CD8-positive, alpha-beta memory T cell (primary cell): ENCODE measurements around the gene UQCRH. TPM values are rescaled to one million over a fixed set of nuclear protein-coding genes. Genes with fewer than 3 reads are reported as not detected.
"Not testable (repeated sequence)": the region's sequence is repeated elsewhere in the genome, so short reads cannot be mapped to it uniquely, and the experiment has no call there.

Experiments used
- CTCF ChIA-PET: fragments of 350-600 bp; sonication (Branson Sonifier 250); formaldehyde crosslinking; loops from one replicate; lab custom pipeline; 2021; ENCODE audit warnings: antibody characterized with exemption; lab: Charles Lee
- POLR2A ChIA-PET: fragments of 350-600 bp; sonication (Branson Sonifier 250); formaldehyde crosslinking; loops from one replicate; lab custom pipeline; 2021; ENCODE audit warnings: antibody characterized with exemption; lab: Charles Lee
- DNase-seq, 5 donors: peaks; one replicate each; pipeline versions ENCODE4 v3.0.0 to v3.0.0-alpha.2; 2020 to 2022; ENCODE audit warnings: mixed read lengths in 1 of 5
- H3K27ac ChIP-seq: one replicate; pipeline ENCODE4 v1.7.0; 2013; ENCODE audit warnings: low read depth, mild to moderate bottlenecking, low read length, moderate library complexity
- H3K27me3 ChIP-seq: 2 replicates; pipeline ENCODE4 v1.7.0; 2013; ENCODE audit warnings: low read length, mild to moderate bottlenecking; ENCODE audit not compliant: insufficient read depth, poor library complexity, severe bottlenecking
- H3K36me3 ChIP-seq: 2 replicates; pipeline ENCODE4 v1.7.0; 2013; ENCODE audit warnings: mild to moderate bottlenecking, low read length, moderate library complexity; ENCODE audit not compliant: insufficient read depth
- H3K4me1 ChIP-seq: 2 replicates; pipeline ENCODE4 v1.7.0; 2013; ENCODE audit warnings: mild to moderate bottlenecking, low read length, moderate library complexity; ENCODE audit not compliant: insufficient read depth
- H3K4me3 ChIP-seq: 2 replicates; pipeline ENCODE4 v1.7.0; 2013; ENCODE audit warnings: mild to moderate bottlenecking, low read length
- H3K9me3 ChIP-seq: 2 replicates; pipeline ENCODE4 v1.7.0; 2013; ENCODE audit warnings: mild to moderate bottlenecking, low read length
- H3K27ac Mint-ChIP-seq, 8 donors: one replicate each; pipeline ENCODE4 v1.8.0; 2020 to 2021; ENCODE audit warnings: mixed read lengths in 8 of 8, mild to moderate bottlenecking in 6 of 8, inconsistent platforms in 3 of 8, moderate library complexity in 3 of 8
- H3K27me3 Mint-ChIP-seq, 2 donors: one replicate each; pipeline ENCODE4 v1.8.0; 2020 to 2021; ENCODE audit warnings: mixed read lengths in 2 of 2, mild to moderate bottlenecking in 1 of 2, moderate library complexity in 1 of 2
- H3K36me3 Mint-ChIP-seq, 3 donors: one replicate each; pipeline ENCODE4 v1.8.0; 2020 to 2021; ENCODE audit warnings: mixed read lengths in 3 of 3, inconsistent platforms in 1 of 3, mild to moderate bottlenecking in 1 of 3
- H3K4me1 Mint-ChIP-seq, 3 donors: one replicate each; pipeline ENCODE4 v1.8.0; 2020 to 2021; ENCODE audit warnings: mixed read lengths in 3 of 3, inconsistent platforms in 1 of 3, mild to moderate bottlenecking in 1 of 3
- H3K4me3 Mint-ChIP-seq, 7 donors: one replicate each; pipeline ENCODE4 v1.8.0; 2020 to 2021; ENCODE audit warnings: mixed read lengths in 7 of 7, mild to moderate bottlenecking in 6 of 7, moderate library complexity in 4 of 7, inconsistent platforms in 2 of 7
- H3K9me3 Mint-ChIP-seq, 5 donors: one replicate each; pipeline ENCODE4 v1.8.0; 2020 to 2022; ENCODE audit warnings: mixed read lengths in 5 of 5, mild to moderate bottlenecking in 3 of 5, moderate library complexity in 2 of 5, inconsistent platforms in 1 of 5
- polyA plus RNA-seq: library from polyadenylated mRNA; unstranded; fragments of 300-500 nt; fragmentation: Illumina TruSeq; gene quantifications from one replicate; pipeline ENCODE4 v1.2.3, GENCODE V29; 2021
- total RNA-seq, 2 experiments: library from RNA; stranded (reverse); gene quantifications; one replicate each; pipeline ENCODE4 v1.2.3, GENCODE V29; 2021

Gene UQCRH
- total and polyA plus RNA-seq, 3 experiments from 2014 or later, result 278 to 394 (median 371) TPM

DNA sequence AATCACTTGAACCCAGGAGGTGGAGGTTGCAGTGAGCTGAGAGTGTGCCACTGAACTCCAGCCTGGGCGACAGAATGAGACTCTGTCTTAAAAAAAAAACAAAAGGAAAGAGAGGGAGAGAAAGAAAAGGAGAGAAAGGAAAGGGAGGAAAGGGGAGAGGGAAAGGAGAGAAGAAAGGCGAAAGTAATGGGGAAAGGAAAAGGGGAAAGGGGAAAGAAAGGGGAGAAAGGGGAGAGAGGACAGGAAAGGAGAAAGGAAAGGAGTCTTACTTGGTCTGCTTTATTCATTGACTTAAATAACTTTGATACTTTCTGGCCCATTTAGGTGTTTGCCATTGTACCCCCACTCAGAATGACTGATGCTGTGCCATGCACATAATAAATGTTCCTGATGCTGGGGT, 48.9 kb downstream of the UQCRH start:
- Mint-ChIP-seq H3K4me3 (no peak overlapping the region), H3K27me3 (no peaks in the 10 kb centered on the region), H3K4me1 (peaks cover 5 to 7% (median 6%) of the 10 kb centered on the region in 3 donors), H3K27ac (peak overlapping the region in 1 of 8 donors; percentile 34), H3K9me3 (no peaks in the 10 kb centered on the region), H3K36me3 (peaks cover 3 to 67% (median 15%) of the 10 kb centered on the region in 3 donors)
- H3K36me3 ChIP-seq, result peaks cover 27% of the 10 kb centered on the region
- H3K9me3 ChIP-seq, result no peaks in the 10 kb centered on the region
- H3K27me3 ChIP-seq, result no peaks in the 10 kb centered on the region
- no peak overlapping the region for H3K4me3 ChIP-seq
- ChIA-PET CTCF (no interaction called here), POLR2A (no interaction called here)
- no peak overlapping the region for H3K27ac ChIP-seq
- H3K4me1 ChIP-seq, result no peaks in the 10 kb centered on the region
- DNase-seq, result no peak

DNA sequence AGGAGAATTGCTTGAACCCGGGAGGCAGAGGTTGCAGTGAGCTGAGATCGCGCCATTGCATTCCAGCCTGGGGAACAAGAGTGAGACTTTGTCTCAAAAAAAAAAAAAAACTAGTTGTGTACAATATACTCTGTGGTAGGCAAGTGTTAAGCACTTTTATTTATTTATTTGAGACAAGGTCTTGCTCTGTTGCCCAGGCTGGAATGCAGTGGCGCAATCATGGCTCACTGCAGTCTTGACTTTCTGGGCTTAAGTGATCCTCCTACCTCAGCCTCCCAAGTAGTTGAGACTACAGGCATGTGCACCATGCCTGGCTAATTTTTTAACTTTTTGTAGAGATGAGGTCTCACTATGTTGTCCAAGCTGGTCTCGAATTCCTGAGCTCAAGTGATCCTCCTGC, 52.4 kb downstream of the UQCRH start:
- not testable (repeated sequence) for H3K4me1 Mint-ChIP-seq, DNase-seq, H3K9me3 ChIP-seq, H3K27me3 Mint-ChIP-seq, H3K4me1 ChIP-seq, H3K4me3 ChIP-seq, H3K4me3 Mint-ChIP-seq, H3K27ac ChIP-seq, H3K27me3 ChIP-seq, H3K9me3 Mint-ChIP-seq
- Mint-ChIP-seq H3K36me3 (peaks cover 5 to 64% (median 14%) of the 10 kb centered on the region in 3 donors), H3K27ac (peak overlapping the region in 1 of 8 donors; percentile 41)
- ChIA-PET CTCF (interaction anchor here (0.7 kb wide), 1 partner anchor 8 kb away, joined by 3 read pairs; no protein-coding TSS in a partner anchor), POLR2A (interaction anchor here (0.6 kb wide), 1 partner anchor 65 kb away, joined by 5 read pairs; no protein-coding TSS in a partner anchor)
- H3K36me3 ChIP-seq, result peaks cover 17% of the 10 kb centered on the region

DNA sequence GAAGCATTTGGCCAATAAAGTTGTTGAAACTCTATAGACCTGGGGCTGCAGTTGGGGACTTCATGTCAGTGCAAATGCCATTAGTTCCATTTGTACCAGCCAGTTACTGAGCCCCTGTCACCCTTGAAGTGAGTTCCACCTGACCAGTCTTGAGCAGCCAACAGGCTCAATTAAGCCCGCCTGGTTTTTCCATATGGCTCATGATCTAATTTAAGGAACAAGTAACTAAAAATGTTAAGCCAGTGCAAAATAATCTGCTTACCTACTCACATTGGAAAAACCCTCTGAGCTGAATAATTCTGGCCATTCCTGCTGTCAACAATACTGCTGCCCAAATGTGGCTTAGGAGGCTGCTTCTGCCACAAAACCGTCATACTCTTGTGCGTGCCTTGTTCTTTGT, 58.7 kb downstream of the UQCRH start:
- Mint-ChIP-seq H3K9me3 (no peaks in the 10 kb centered on the region), H3K36me3 (peaks cover 9 to 72% (median 24%) of the 10 kb centered on the region in 3 donors), H3K4me1 (no peaks in the 10 kb centered on the region), H3K4me3 (no peak overlapping the region), H3K27ac (no peak overlapping the region), H3K27me3 (no peaks in the 10 kb centered on the region)
- H3K4me3 ChIP-seq, result no peak overlapping the region
- DNase-seq, result no peak
- H3K9me3 ChIP-seq, result no peaks in the 10 kb centered on the region
- CTCF ChIA-PET, result no interaction called here
- H3K27me3 ChIP-seq, result no peaks in the 10 kb centered on the region
- POLR2A ChIA-PET, result interaction anchor here (0.8 kb wide), 1 partner anchor 115 kb away, joined by 3 read pairs; no protein-coding TSS in a partner anchor
- H3K4me1 ChIP-seq, result no peaks in the 10 kb centered on the region
- H3K36me3 ChIP-seq, result peaks cover 16% of the 10 kb centered on the region
- no peak overlapping the region for H3K27ac ChIP-seq

DNA sequence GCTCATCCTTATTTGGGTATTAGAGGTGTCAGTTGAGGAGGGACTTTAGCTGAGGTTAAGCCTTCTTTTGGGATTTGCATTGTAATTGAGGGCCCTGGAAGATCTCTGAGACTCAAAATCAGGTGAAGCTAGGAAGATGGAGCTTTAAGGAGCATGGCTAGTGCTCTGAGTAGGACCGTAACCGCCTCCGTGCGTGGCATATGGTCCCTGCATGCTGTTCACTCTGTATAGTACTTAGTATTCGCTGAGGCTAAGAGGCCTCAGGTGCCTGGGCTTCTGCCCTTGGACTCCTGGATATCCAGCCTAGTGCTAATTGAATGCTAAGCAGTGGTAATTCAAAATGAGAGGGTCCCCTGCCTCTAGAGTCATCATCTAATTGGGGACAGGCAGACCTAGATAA, 59.6 kb downstream of the UQCRH start:
- ChIA-PET POLR2A (no interaction called here), CTCF (no interaction called here)
- Mint-ChIP-seq H3K27ac (peak overlapping the region in 1 of 8 donors; percentile 81), H3K4me3 (no peak overlapping the region), H3K36me3 (peaks cover 9 to 74% (median 23%) of the 10 kb centered on the region in 3 donors), H3K4me1 (no peaks in the 10 kb centered on the region), H3K9me3 (no peaks in the 10 kb centered on the region), H3K27me3 (no peaks in the 10 kb centered on the region)
- H3K9me3 ChIP-seq, result no peaks in the 10 kb centered on the region
- DNase-seq, result no peak
- no peaks in the 10 kb centered on the region for H3K4me1 ChIP-seq
- peaks cover 16% of the 10 kb centered on the region for H3K36me3 ChIP-seq
- no peaks in the 10 kb centered on the region for H3K27me3 ChIP-seq
- H3K27ac ChIP-seq, result no peak overlapping the region
- no peak overlapping the region for H3K4me3 ChIP-seq

DNA sequence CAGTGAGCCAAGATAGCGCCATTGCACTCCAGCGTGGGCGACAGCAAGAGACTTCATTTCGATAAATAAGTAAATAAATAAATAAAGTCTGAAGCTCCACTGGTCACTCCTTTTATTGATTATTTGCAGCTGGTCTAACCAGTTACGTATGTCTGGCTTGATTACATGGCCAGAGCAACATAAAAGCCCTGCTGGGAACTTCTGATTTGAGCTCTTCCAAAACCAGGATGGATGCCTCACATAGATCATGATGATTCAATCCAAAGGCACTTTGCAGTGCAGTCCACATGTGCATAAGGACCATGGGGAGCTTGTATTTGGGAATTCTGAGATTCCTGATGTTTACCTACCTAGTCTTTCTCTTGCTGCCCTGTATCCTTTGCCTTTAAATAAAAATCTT, 61.1 kb downstream of the UQCRH start:
- H3K4me1 ChIP-seq, result no peaks in the 10 kb centered on the region
- H3K4me1 Mint-ChIP-seq, result no peaks in the 10 kb centered on the region
- H3K4me3 ChIP-seq, result no peak overlapping the region
- no peaks in the 10 kb centered on the region for H3K9me3 ChIP-seq
- ChIA-PET CTCF (interaction anchor here (3.3 kb wide), 1 partner anchor 17 kb away, joined by 9 read pairs; no protein-coding TSS in a partner anchor), POLR2A (no interaction called here)
- peaks cover 16% of the 10 kb centered on the region for H3K36me3 ChIP-seq
- H3K36me3 Mint-ChIP-seq, result peaks cover 9 to 76% (median 32%) of the 10 kb centered on the region in 3 donors
- H3K27me3 Mint-ChIP-seq, result no peaks in the 10 kb centered on the region
- no peak overlapping the region for H3K4me3 Mint-ChIP-seq
- H3K27me3 ChIP-seq, result no peaks in the 10 kb centered on the region
- no peak for DNase-seq
- H3K27ac Mint-ChIP-seq, result no peak overlapping the region
- H3K27ac ChIP-seq, result no peak overlapping the region
- no peaks in the 10 kb centered on the region for H3K9me3 Mint-ChIP-seq

DNA sequence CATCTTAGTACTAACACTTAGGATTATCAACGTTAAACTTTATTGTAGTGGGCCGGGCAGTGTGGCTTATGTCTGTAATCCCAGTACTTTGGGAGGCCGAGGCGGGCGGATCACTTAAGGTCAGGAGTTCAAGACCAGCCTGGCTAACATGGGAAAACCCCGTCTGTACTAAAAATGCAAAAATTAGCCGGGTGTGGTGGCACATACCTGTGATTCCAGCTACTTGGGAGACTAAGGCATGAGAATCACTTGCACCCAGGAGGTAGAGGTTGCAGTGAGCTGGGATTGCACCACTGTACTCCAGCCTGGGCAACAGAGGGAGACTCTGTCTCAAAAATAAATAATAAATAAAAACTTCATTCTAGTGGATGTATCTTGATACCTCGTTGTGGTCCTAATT, 62.3 kb downstream of the UQCRH start:
- H3K27me3 ChIP-seq, H3K4me1 Mint-ChIP-seq, H3K27ac Mint-ChIP-seq, H3K4me1 ChIP-seq, H3K9me3 ChIP-seq, POLR2A ChIA-PET, H3K9me3 Mint-ChIP-seq, H3K4me3 ChIP-seq, H3K27ac ChIP-seq, H3K4me3 Mint-ChIP-seq, DNase-seq, H3K27me3 Mint-ChIP-seq: not testable (repeated sequence)
- H3K36me3 ChIP-seq, result peaks cover 16% of the 10 kb centered on the region
- H3K36me3 Mint-ChIP-seq, result peaks cover 4 to 77% (median 32%) of the 10 kb centered on the region in 3 donors
- CTCF ChIA-PET, result interaction anchor here (3.3 kb wide), 1 partner anchor 19 kb away, joined by 9 read pairs; no protein-coding TSS in a partner anchor

Other genes starting within 250 kb of the UQCRH start
- gene PIK3R3, start 171.1 kb upstream of the UQCRH start, total RNA-seq, result 1 to 10 TPM; 4.3 to 4.7 TPM
- 3.3 TPM for gene PIK3R3, start 171.1 kb upstream of the UQCRH start, polyA plus RNA-seq
- gene TSPAN1, start 128.6 kb upstream of the UQCRH start, total RNA-seq, result not detected
- not detected for gene TSPAN1, start 128.6 kb upstream of the UQCRH start, polyA plus RNA-seq
- not detected for gene P3R3URF, start 127.2 kb upstream of the UQCRH start, total RNA-seq
- gene P3R3URF, start 127.2 kb upstream of the UQCRH start, polyA plus RNA-seq, result not detected
- 10 to 100 TPM; 56.4 to 61.4 TPM for gene POMGNT1, start 105.3 kb upstream of the UQCRH start, total RNA-seq
- 34.2 TPM for gene POMGNT1, start 105.3 kb upstream of the UQCRH start, polyA plus RNA-seq
- gene LURAP1, start 100.4 kb upstream of the UQCRH start, total RNA-seq, result not detected
- 0.13 TPM for gene LURAP1, start 100.4 kb upstream of the UQCRH start, polyA plus RNA-seq
- 10 to 100 TPM; 50.7 to 53.7 TPM for gene RAD54L, start 55.9 kb upstream of the UQCRH start, total RNA-seq
- gene RAD54L, start 55.9 kb upstream of the UQCRH start, polyA plus RNA-seq, result 0.39 TPM
- 10 to 100 TPM; 40.3 to 41.3 TPM for gene LRRC41, start 82 bp upstream of the UQCRH start, total RNA-seq
- 49.9 TPM for gene LRRC41, start 82 bp upstream of the UQCRH start, polyA plus RNA-seq
- 10 to 100 TPM; 29.5 to 32.4 TPM for gene NSUN4, start 37.1 kb downstream of the UQCRH start, total RNA-seq
- 14.5 TPM for gene NSUN4, start 37.1 kb downstream of the UQCRH start, polyA plus RNA-seq
- gene FAAH, start 90.6 kb downstream of the UQCRH start, total RNA-seq, result 1 to 10 TPM; 4.5 to 5.1 TPM
- gene FAAH, start 90.6 kb downstream of the UQCRH start, polyA plus RNA-seq, result 1.3 TPM
- not detected for gene DMBX1, start 186.1 kb downstream of the UQCRH start, total RNA-seq
- gene DMBX1, start 186.1 kb downstream of the UQCRH start, polyA plus RNA-seq, result not detected
- not detected for gene KNCN, start 247.9 kb downstream of the UQCRH start, total RNA-seq
- not detected for gene KNCN, start 247.9 kb downstream of the UQCRH start, polyA plus RNA-seq